WTC11 (cell line): ENCODE data around the gene PFN1. TPM values are rescaled to one million over a fixed set of nuclear protein-coding genes. Genes with fewer than 3 reads are reported as not detected.
A peak's percentile ranks its signal among the peaks of the same experiment; 100 is the strongest.

Experiments
- ATAC-seq: fragments of 200-7000 bp; cut with Tn5 transposase; 2 replicates; pipeline ENCODE4 v1.10.0; 2021; ENCODE audit warnings: mild to moderate bottlenecking, moderate library complexity
- CTCF ChIA-PET: fragments of 300-600 bp; sonication (Branson Sonifier 250); formaldehyde crosslinking; loops from one replicate; lab custom pipeline; 2021; ENCODE audit warnings: antibody characterized with exemption; lab: Charles Lee
- POLR2A ChIA-PET: fragments of 350-600 bp; sonication (Branson Sonifier 250); formaldehyde crosslinking; loops from one replicate; lab custom pipeline; 2021; ENCODE audit warnings: antibody characterized with exemption; lab: Charles Lee
- DNase-seq: peaks from one replicate; pipeline ENCODE4 v3.0.0; 2021; ENCODE audit warnings: low spot score
- H3K27ac Mint-ChIP-seq: 2 replicates; pipeline ENCODE4 v1.8.0; 2021; ENCODE audit warnings: mixed read lengths
- H3K27me3 Mint-ChIP-seq: 2 replicates; pipeline ENCODE4 v1.8.0; 2021; ENCODE audit warnings: low read depth, mild to moderate bottlenecking, moderate library complexity, mixed read lengths
- H3K36me3 Mint-ChIP-seq: 2 replicates; pipeline ENCODE4 v1.8.0; 2021; ENCODE audit warnings: mixed read lengths
- H3K4me1 Mint-ChIP-seq: 2 replicates; pipeline ENCODE4 v1.8.0; 2022; ENCODE audit warnings: mixed read lengths
- H3K4me3 Mint-ChIP-seq: 2 replicates; pipeline ENCODE4 v1.8.0; 2021; ENCODE audit warnings: mild to moderate bottlenecking, moderate library complexity, mixed read lengths
- H3K9me3 Mint-ChIP-seq: 2 replicates; pipeline ENCODE4 v1.8.0; 2021; ENCODE audit warnings: mixed read lengths
- CBFB ChIP-seq: sonication (generic); formaldehyde crosslinking; IDR thresholded peaks from 2 replicates; pipeline ENCODE4 v1.8.1; 2022; ENCODE audit warnings: mild to moderate bottlenecking, low read depth, missing genetic modification reagents
- CREM ChIP-seq: sonication (generic); formaldehyde crosslinking; IDR thresholded peaks from 2 replicates; pipeline ENCODE4 v1.8.1; 2022; ENCODE audit warnings: mild to moderate bottlenecking, missing genetic modification reagents, moderate library complexity
- FOXJ3 ChIP-seq: sonication (generic); formaldehyde crosslinking; IDR thresholded peaks from 2 replicates; pipeline ENCODE4 v1.9.0; 2021; ENCODE audit warnings: missing genetic modification reagents, mild to moderate bottlenecking, borderline replicate concordance
- FOXP1 ChIP-seq: sonication (generic); formaldehyde crosslinking; IDR thresholded peaks from 2 replicates; pipeline ENCODE4 v1.8.0; 2022; ENCODE audit warnings: missing genetic modification reagents, mild to moderate bottlenecking, moderate library complexity, borderline replicate concordance
- MYBL2 ChIP-seq: sonication (generic); formaldehyde crosslinking; IDR thresholded peaks from 2 replicates; pipeline ENCODE4 v1.8.1; 2023; ENCODE audit warnings: mild to moderate bottlenecking, moderate library complexity, missing genetic modification reagents
- NR2C2 ChIP-seq: sonication (generic); formaldehyde crosslinking; IDR thresholded peaks from 2 replicates; pipeline ENCODE4 v1.8.0; 2022; ENCODE audit warnings: mild to moderate bottlenecking, missing genetic modification reagents
- SOX15 ChIP-seq: fragments of 250-450 bp; sonication (Bioruptor Pico); IDR thresholded peaks from 2 replicates; pipeline ENCODE4 v1.9.0; 2021; ENCODE audit warnings: mild to moderate bottlenecking
- SP1 ChIP-seq: sonication (generic); formaldehyde crosslinking; conservative IDR thresholded peaks from 2 replicates; pipeline ENCODE4 v1.8.1; 2022; ENCODE audit warnings: missing genetic modification reagents
- TEAD1 ChIP-seq: sonication (generic); formaldehyde crosslinking; IDR thresholded peaks from 2 replicates; pipeline ENCODE4 v1.8.0; 2022; ENCODE audit warnings: mild to moderate bottlenecking, missing genetic modification reagents
- ZNF121 ChIP-seq: sonication (generic); formaldehyde crosslinking; IDR thresholded peaks from 2 replicates; pipeline ENCODE4 v1.8.0; 2023; ENCODE audit warnings: missing genetic modification reagents
- ZNF396 ChIP-seq: fragments of 250-450 bp; sonication (Bioruptor Pico); IDR thresholded peaks from 2 replicates; pipeline ENCODE4 v1.8.0; 2021; ENCODE audit warnings: mild to moderate bottlenecking, moderate library complexity, borderline replicate concordance
- total RNA-seq: library from RNA; stranded (reverse); gene quantifications from 3 replicates; pipeline ENCODE4 v1.2.3, GENCODE V29; 2021
- TF ChIP-seq, protein P1 (sequence below): sonication (generic); formaldehyde crosslinking; IDR thresholded peaks from 2 replicates; pipeline ENCODE4 v1.8.1; 2022; ENCODE audit warnings: low read depth, mild to moderate bottlenecking, moderate library complexity, missing genetic modification reagents, borderline replicate concordance
- TF ChIP-seq, protein P2 (sequence below): fragments of 250-450 bp; sonication (Bioruptor Pico); conservative IDR thresholded peaks from 2 replicates; pipeline ENCODE4 v1.9.0; 2021; ENCODE audit warnings: mild to moderate bottlenecking
- TF ChIP-seq, protein P3 (sequence below): sonication (generic); formaldehyde crosslinking; IDR thresholded peaks from 2 replicates; pipeline ENCODE4 v1.8.1; 2022; ENCODE audit warnings: missing genetic modification reagents, borderline replicate concordance
- TF ChIP-seq, protein P4 (sequence below): sonication (generic); formaldehyde crosslinking; IDR thresholded peaks from 2 replicates; pipeline ENCODE4 v1.8.1; 2022; ENCODE audit warnings: mild to moderate bottlenecking, moderate library complexity, missing genetic modification reagents
- TF ChIP-seq, protein P5 (sequence below): sonication (generic); formaldehyde crosslinking; IDR thresholded peaks from 2 replicates; pipeline ENCODE4 v1.8.1; 2023; ENCODE audit warnings: mild to moderate bottlenecking, missing genetic modification reagents, moderate library complexity
- TF ChIP-seq, protein P6 (sequence below): sonication (generic); formaldehyde crosslinking; IDR thresholded peaks from 2 replicates; pipeline ENCODE4 v1.8.0; 2023; ENCODE audit warnings: missing genetic modification reagents, mild to moderate bottlenecking, borderline replicate concordance
- TF ChIP-seq, protein P7 (sequence below): sonication (generic); formaldehyde crosslinking; IDR thresholded peaks from 2 replicates; pipeline ENCODE4 v1.8.0; 2022; ENCODE audit warnings: missing genetic modification reagents
- TF ChIP-seq, protein P8 (sequence below): sonication (generic); formaldehyde crosslinking; IDR thresholded peaks from 2 replicates; pipeline ENCODE4 v1.8.0; 2023; ENCODE audit warnings: missing genetic modification reagents

PFN1 gene
- total RNA-seq, 1 experiment from 2014 or later, result 1,289 TPM

DNA sequence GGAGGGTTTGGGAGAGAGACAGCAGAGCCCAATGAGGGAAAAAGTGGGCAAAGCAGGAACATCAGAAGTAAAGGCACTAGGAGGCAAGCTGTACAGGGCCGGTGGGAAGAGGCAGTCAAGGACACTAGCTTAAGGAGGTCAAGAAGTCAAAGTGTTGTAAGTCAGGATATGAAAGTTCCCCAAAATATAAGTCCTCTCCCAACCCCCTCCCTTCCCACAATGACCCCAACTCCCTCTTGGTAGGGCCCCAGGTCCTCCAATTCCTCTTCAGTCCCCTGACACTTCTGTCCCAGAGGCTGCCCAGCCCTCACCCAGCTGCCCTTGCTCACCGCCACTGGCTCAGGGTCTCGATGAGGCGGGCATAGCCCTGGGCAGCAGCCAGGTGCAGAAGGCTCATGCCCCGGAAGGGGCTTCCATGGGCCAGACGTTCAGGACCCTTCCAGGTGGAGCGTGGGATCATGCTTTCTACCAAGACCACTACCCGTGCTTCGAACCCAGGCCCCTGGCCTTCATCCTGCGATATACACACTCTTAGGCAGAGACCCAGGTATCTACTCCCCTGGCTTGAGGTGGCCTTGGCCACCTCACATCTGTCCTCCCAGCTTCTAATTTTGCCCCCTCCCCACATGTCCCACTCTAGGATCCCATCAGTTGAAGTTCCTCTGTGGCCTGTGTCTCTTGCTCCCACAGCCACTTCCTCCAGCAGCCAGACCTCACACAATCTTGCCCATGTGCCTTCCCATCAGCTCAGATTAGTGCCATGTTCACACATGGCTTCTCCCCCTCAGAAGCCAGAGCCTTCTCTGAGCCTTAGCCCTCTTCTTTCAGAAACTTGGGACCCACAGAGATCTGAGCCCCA is 25.2 kb upstream of the PFN1 start:
- TF ChIP-seq, protein P1, sequence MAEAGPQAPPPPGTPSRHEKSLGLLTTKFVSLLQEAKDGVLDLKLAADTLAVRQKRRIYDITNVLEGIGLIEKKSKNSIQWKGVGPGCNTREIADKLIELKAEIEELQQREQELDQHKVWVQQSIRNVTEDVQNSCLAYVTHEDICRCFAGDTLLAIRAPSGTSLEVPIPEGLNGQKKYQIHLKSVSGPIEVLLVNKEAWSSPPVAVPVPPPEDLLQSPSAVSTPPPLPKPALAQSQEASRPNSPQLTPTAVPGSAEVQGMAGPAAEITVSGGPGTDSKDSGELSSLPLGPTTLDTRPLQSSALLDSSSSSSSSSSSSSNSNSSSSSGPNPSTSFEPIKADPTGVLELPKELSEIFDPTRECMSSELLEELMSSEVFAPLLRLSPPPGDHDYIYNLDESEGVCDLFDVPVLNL, result no peak
- TF ChIP-seq FOXP1 (CRISPR knock-in tag) (no peak), MYBL2 (CRISPR knock-in tag) (no peak), CBFB (CRISPR knock-in tag) (no peak), NR2C2 (CRISPR knock-in tag) (no peak), TEAD1 (CRISPR knock-in tag) (no peak), ZNF121 (no peak), CREM (no peak), SOX15 (CRISPR knock-in tag) (no peak), FOXJ3 (CRISPR knock-in tag) (no peak), ZNF396 (CRISPR knock-in tag) (no peak), SP1 (CRISPR knock-in tag) (no peak)
- TF ChIP-seq, protein P2, sequence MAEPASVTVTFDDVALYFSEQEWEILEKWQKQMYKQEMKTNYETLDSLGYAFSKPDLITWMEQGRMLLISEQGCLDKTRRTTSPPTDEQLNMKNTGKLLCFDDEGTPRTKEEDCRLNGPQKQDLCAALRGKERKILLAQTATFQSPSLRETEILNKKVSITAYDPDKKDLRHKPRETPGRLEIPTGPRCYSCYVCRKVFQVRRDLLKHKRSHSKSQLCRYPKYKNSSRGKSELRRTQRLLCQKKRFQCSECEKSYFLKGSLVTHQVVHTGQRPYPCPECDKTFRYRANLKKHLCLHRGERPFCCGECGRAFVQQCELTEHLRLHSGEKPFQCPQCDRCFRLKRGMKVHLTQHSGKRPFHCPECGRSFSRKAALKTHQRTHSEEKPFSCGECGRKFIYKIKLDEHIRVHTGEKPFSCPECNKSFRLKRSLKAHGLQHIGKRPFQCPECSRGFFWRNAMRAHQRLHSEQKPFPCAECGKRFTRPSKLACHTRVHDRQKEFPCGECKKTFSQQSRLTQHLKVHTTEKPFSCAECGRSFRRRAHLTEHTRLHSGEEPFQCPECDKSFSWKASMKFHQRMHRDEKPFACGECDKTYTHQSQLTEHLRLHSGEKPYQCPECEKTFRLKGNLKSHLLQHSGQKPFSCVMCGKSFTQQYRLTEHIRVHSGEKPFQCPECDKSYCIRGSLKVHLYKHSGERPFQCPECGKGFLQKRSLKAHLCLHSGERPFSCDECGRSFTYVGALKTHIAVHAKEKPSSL, result no peak
- TF ChIP-seq, protein P3, sequence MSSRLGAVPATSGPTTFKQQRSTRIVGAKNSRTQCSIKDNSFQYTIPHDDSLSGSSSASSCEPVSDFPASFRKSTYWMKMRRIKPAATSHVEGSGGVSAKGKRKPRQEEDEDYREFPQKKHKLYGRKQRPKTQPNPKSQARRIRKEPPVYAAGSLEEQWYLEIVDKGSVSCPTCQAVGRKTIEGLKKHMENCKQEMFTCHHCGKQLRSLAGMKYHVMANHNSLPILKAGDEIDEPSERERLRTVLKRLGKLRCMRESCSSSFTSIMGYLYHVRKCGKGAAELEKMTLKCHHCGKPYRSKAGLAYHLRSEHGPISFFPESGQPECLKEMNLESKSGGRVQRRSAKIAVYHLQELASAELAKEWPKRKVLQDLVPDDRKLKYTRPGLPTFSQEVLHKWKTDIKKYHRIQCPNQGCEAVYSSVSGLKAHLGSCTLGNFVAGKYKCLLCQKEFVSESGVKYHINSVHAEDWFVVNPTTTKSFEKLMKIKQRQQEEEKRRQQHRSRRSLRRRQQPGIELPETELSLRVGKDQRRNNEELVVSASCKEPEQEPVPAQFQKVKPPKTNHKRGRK (CRISPR knock-in tag), result no peak
- TF ChIP-seq, protein P4, sequence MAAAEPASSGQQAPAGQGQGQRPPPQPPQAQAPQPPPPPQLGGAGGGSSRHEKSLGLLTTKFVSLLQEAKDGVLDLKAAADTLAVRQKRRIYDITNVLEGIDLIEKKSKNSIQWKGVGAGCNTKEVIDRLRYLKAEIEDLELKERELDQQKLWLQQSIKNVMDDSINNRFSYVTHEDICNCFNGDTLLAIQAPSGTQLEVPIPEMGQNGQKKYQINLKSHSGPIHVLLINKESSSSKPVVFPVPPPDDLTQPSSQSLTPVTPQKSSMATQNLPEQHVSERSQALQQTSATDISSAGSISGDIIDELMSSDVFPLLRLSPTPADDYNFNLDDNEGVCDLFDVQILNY, result no peak
- TF ChIP-seq, protein P5, sequence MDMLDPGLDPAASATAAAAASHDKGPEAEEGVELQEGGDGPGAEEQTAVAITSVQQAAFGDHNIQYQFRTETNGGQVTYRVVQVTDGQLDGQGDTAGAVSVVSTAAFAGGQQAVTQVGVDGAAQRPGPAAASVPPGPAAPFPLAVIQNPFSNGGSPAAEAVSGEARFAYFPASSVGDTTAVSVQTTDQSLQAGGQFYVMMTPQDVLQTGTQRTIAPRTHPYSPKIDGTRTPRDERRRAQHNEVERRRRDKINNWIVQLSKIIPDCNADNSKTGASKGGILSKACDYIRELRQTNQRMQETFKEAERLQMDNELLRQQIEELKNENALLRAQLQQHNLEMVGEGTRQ (CRISPR knock-in tag), result no peak
- TF ChIP-seq, protein P6, sequence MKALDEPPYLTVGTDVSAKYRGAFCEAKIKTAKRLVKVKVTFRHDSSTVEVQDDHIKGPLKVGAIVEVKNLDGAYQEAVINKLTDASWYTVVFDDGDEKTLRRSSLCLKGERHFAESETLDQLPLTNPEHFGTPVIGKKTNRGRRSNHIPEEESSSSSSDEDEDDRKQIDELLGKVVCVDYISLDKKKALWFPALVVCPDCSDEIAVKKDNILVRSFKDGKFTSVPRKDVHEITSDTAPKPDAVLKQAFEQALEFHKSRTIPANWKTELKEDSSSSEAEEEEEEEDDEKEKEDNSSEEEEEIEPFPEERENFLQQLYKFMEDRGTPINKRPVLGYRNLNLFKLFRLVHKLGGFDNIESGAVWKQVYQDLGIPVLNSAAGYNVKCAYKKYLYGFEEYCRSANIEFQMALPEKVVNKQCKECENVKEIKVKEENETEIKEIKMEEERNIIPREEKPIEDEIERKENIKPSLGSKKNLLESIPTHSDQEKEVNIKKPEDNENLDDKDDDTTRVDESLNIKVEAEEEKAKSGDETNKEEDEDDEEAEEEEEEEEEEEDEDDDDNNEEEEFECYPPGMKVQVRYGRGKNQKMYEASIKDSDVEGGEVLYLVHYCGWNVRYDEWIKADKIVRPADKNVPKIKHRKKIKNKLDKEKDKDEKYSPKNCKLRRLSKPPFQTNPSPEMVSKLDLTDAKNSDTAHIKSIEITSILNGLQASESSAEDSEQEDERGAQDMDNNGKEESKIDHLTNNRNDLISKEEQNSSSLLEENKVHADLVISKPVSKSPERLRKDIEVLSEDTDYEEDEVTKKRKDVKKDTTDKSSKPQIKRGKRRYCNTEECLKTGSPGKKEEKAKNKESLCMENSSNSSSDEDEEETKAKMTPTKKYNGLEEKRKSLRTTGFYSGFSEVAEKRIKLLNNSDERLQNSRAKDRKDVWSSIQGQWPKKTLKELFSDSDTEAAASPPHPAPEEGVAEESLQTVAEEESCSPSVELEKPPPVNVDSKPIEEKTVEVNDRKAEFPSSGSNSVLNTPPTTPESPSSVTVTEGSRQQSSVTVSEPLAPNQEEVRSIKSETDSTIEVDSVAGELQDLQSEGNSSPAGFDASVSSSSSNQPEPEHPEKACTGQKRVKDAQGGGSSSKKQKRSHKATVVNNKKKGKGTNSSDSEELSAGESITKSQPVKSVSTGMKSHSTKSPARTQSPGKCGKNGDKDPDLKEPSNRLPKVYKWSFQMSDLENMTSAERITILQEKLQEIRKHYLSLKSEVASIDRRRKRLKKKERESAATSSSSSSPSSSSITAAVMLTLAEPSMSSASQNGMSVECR (CRISPR knock-in tag), result no peak
- TF ChIP-seq, protein P7, sequence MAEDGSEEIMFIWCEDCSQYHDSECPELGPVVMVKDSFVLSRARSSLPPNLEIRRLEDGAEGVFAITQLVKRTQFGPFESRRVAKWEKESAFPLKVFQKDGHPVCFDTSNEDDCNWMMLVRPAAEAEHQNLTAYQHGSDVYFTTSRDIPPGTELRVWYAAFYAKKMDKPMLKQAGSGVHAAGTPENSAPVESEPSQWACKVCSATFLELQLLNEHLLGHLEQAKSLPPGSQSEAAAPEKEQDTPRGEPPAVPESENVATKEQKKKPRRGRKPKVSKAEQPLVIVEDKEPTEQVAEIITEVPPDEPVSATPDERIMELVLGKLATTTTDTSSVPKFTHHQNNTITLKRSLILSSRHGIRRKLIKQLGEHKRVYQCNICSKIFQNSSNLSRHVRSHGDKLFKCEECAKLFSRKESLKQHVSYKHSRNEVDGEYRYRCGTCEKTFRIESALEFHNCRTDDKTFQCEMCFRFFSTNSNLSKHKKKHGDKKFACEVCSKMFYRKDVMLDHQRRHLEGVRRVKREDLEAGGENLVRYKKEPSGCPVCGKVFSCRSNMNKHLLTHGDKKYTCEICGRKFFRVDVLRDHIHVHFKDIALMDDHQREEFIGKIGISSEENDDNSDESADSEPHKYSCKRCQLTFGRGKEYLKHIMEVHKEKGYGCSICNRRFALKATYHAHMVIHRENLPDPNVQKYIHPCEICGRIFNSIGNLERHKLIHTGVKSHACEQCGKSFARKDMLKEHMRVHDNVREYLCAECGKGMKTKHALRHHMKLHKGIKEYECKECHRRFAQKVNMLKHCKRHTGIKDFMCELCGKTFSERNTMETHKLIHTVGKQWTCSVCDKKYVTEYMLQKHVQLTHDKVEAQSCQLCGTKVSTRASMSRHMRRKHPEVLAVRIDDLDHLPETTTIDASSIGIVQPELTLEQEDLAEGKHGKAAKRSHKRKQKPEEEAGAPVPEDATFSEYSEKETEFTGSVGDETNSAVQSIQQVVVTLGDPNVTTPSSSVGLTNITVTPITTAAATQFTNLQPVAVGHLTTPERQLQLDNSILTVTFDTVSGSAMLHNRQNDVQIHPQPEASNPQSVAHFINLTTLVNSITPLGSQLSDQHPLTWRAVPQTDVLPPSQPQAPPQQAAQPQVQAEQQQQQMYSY, result no peak
- TF ChIP-seq, protein P8, sequence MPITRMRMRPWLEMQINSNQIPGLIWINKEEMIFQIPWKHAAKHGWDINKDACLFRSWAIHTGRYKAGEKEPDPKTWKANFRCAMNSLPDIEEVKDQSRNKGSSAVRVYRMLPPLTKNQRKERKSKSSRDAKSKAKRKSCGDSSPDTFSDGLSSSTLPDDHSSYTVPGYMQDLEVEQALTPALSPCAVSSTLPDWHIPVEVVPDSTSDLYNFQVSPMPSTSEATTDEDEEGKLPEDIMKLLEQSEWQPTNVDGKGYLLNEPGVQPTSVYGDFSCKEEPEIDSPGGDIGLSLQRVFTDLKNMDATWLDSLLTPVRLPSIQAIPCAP (CRISPR knock-in tag), result no peak
- TF ChIP-seq, all 79 proteins: peak for 0
- Mint-ChIP-seq H3K27me3 (peaks cover 70% of the 10 kb centered on the region), H3K4me3 (no peak overlapping the region), H3K4me1 (peaks cover 24% of the 10 kb centered on the region), H3K27ac (peak overlapping the region; percentile 49; the same call in 1 of the 2 replicates), H3K9me3 (no peaks in the 10 kb centered on the region), H3K36me3 (peaks cover 5% of the 10 kb centered on the region)
- ChIA-PET POLR2A (interaction anchor here (0.6 to 1.7 kb wide), 3 partner anchors 13 to 64 kb away, joined by 3 to 5 read pairs (median 3); no protein-coding TSS in a partner anchor), CTCF (interaction anchor here (1.0 to 1.2 kb wide), 2 partner anchors 64 to 88 kb away, joined by 3 to 4 read pairs; no protein-coding TSS in a partner anchor)
- ATAC-seq, result no peak
- DNase-seq, result no peak
